HUES64 (cell line): ENCODE results near the gene ZBTB39.

Experiments
- H3K27ac ChIP-seq: 2 replicates; pipeline ENCODE4 v1.7.0; 2013; ENCODE audit warnings: low read depth, low read length, inconsistent platforms
- H3K27me3 ChIP-seq: 2 replicates; pipeline ENCODE4 v1.6.1; 2013; ENCODE audit warnings: mild to moderate bottlenecking, low read length; ENCODE audit not compliant: insufficient read depth
- H3K36me3 ChIP-seq: 2 replicates; pipeline ENCODE4 v1.6.1; 2013; ENCODE audit warnings: mild to moderate bottlenecking, low read length; ENCODE audit not compliant: insufficient read depth
- H3K4me1 ChIP-seq: 2 replicates; pipeline ENCODE4 v1.6.1; 2013; ENCODE audit warnings: mild to moderate bottlenecking, low read length, moderate library complexity; ENCODE audit not compliant: insufficient read depth
- H3K4me3 ChIP-seq: 2 replicates; pipeline ENCODE4 v1.5.1; 2013; ENCODE audit warnings: mild to moderate bottlenecking, low read length, moderate library complexity
- H3K9ac ChIP-seq: 2 replicates; pipeline ENCODE4 v1.6.1; 2013; ENCODE audit warnings: mild to moderate bottlenecking, low read depth, low read length
- H3K9me3 ChIP-seq: 2 replicates; pipeline ENCODE4 v1.6.1; 2013; ENCODE audit warnings: low read depth, low read length; ENCODE audit not compliant: insufficient read depth
- WGBS: fragments of 150-250, 120-280 bp; methylation state at CpG from one replicate; pipeline ENCODE4 v1.1.7; 2013; ENCODE audit warnings: missing lambda C conversion rate; 5-methylcytosine and 5-hydroxymethylcytosine counted together

The ZBTB39 gene

GRCh38 chr12:56998981-56999380, 7.4 kb downstream of the ZBTB39 start:
- WGBS, result 97% methylated on average over 4 of the region's 4 CpGs
- Histone ChIP-seq H3K9me3 (no peaks in the 10 kb centered on the region), H3K4me1 (no peaks in the 10 kb centered on the region), H3K36me3 (peaks cover 54% of the 10 kb centered on the region), H3K27ac (no peak overlapping the region), H3K9ac (no peak overlapping the region), H3K4me3 (no peak overlapping the region), H3K27me3 (no peaks in the 10 kb centered on the region)

DNA sequence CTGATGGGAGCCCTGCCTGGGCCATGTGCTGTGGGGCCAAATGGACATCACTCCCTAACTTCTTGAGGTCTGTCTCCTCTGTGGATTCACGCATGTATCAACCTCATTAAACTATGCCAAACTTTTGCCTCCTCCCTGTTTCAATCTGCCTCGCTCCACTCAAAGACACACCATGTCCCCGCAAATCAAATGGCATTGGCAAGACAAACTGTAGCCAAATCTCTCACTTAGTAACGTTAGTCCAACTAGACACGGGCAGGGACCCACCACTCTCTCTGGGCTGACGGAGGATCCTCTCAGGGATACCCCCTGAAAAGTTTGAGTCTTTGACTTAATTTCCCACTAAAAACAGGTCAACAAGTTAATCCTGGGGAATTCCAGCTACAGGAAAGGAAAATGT, 8.0 kb downstream of the ZBTB39 start:
- Histone ChIP-seq H3K27me3 (no peaks in the 10 kb centered on the region), H3K27ac (no peak overlapping the region), H3K4me1 (no peaks in the 10 kb centered on the region), H3K9ac (no peak overlapping the region), H3K9me3 (no peaks in the 10 kb centered on the region), H3K4me3 (no peak overlapping the region), H3K36me3 (peaks cover 47% of the 10 kb centered on the region)
- 96% methylated on average over 6 of the region's 6 CpGs for WGBS

DNA sequence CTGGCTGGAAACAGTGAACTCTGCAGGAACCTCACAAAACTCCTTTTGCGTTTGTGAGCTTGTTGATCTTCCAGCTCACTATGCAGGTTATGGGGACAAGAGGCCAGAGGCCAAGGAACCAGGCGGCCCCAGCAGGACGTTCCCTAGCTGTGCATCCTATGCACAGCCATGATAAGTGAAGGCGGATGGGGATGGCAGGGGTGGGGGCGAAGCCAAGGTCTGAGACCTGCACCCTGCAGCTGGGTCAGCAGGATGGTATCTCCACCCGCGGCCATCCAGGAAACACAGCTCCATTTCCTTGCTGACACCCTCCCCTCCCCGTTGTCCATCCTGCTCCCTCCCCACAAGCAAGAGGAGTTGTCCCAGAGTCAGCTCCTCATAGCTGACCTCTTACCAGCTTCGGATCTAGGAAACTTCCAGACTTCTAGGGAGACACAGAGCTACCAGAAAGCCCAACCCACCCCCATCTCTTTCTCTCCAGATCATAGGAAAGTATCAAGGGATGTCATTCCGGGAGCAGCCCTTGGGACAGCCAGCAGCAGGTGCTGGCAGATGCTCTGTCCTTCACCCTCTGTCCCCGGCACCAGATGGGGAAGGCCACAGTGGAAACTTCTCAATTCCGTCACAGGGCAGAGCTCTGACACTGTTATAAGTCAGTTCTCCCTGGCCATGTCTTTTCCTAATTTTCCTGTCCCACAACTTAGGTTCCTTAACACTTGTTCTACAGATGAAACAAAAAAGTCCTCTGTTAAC, 9.4 kb downstream of the ZBTB39 start:
- Histone ChIP-seq H3K4me1 (no peaks in the 10 kb centered on the region), H3K4me3 (no peak overlapping the region), H3K27ac (no peak overlapping the region), H3K9ac (no peak overlapping the region), H3K36me3 (peaks cover 34% of the 10 kb centered on the region), H3K27me3 (no peaks in the 10 kb centered on the region), H3K9me3 (no peaks in the 10 kb centered on the region)
- WGBS, result 90% methylated on average over 12 of the region's 12 CpGs

GRCh38 chr12:56995930-56996496, 10.3 kb downstream of the ZBTB39 start:
- WGBS, result 94% methylated on average over 11 of the region's 11 CpGs
- Histone ChIP-seq H3K27ac (no peak overlapping the region), H3K36me3 (peaks cover 25% of the 10 kb centered on the region)

DNA sequence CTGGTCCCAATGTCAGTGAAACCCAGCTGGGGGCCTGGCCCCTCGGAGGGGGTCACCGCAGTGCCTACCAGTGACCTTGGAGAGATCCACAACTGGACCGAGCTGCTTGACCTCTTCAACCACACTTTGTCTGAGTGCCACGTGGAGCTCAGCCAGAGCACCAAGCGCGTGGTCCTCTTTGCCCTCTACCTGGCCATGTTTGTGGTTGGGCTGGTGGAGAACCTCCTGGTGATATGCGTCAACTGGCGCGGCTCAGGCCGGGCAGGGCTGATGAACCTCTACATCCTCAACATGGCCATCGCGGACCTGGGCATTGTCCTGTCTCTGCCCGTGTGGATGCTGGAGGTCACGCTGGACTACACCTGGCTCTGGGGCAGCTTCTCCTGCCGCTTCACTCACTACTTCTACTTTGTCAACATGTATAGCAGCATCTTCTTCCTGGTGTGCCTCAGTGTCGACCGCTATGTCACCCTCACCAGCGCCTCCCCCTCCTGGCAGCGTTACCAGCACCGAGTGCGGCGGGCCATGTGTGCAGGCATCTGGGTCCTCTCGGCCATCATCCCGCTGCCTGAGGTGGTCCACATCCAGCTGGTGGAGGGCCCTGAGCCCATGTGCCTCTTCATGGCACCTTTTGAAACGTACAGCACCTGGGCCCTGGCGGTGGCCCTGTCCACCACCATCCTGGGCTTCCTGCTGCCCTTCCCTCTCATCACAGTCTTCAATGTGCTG, 11.0 kb downstream of the ZBTB39 start:
- Histone ChIP-seq H3K27me3 (no peaks in the 10 kb centered on the region), H3K4me1 (no peaks in the 10 kb centered on the region), H3K9me3 (no peaks in the 10 kb centered on the region), H3K27ac (no peak overlapping the region), H3K36me3 (peaks cover 18% of the 10 kb centered on the region), H3K9ac (no peak overlapping the region), H3K4me3 (no peak overlapping the region)
- WGBS, result 96% methylated on average over 26 of the region's 26 CpGs

More at GRCh38 chr12:56995930-56996496, 10.3 kb downstream of the ZBTB39 start:
- no peak overlapping the region for H3K4me3 ChIP-seq
- no peaks in the 10 kb centered on the region for H3K27me3 ChIP-seq
- H3K4me1 ChIP-seq, result no peaks in the 10 kb centered on the region
- no peaks in the 10 kb centered on the region for H3K9me3 ChIP-seq
- H3K9ac ChIP-seq, result no peak overlapping the region

- Histone ChIP-seq H3K9me3 (no peaks in the 10 kb centered on the region), H3K4me1 (no peaks in the 10 kb centered on the region), H3K4me3 (no peak overlapping the region), H3K27ac (no peak overlapping the region), H3K9ac (no peak overlapping the region), H3K27me3 (no peaks in the 10 kb centered on the region), H3K36me3 (peaks cover 8% of the 10 kb centered on the region)
- WGBS, result 68% methylated on average over 10 of the region's 10 CpGs
Observed at GRCh38 chr12:56994231-56994746, 12.1 kb downstream of the ZBTB39 start.

DNA sequence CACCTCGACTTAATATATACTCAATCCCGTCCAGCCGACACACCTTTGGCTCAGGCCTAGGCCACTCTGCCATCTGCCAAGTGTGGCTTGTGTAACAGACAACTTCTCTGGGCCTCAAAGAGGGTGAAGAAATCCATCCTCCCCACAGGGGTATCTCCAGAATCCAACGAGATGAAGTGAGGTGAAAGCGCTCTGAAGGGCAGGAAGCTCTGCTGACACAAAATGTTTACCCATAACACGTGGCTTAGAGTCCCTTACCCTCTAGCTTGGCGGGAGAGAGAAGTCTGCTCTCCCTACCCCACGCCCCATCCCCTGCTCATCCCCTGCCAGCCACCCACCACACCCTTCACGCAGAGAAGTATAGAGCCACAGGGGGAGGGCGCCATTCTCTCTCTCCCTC, 13.0 kb downstream of the ZBTB39 start:
- no peaks in the 10 kb centered on the region for H3K27me3 ChIP-seq
- no peak overlapping the region for H3K4me3 ChIP-seq
- WGBS, result 78% methylated on average over 10 of the region's 10 CpGs
- no peaks in the 10 kb centered on the region; the same call in 1 of the 2 replicates for H3K4me1 ChIP-seq
- no peaks in the 10 kb centered on the region; the same call in 1 of the 2 replicates for H3K36me3 ChIP-seq
- H3K9ac ChIP-seq, result no peak overlapping the region
- H3K27ac ChIP-seq, result no peak overlapping the region
- no peaks in the 10 kb centered on the region for H3K9me3 ChIP-seq

- H3K36me3 ChIP-seq, result no peaks in the 10 kb centered on the region; the same call in 1 of the 2 replicates
- 94% methylated on average over 8 of the region's 8 CpGs for WGBS
- H3K9ac ChIP-seq, result no peak overlapping the region
- no peak overlapping the region for H3K4me3 ChIP-seq
- H3K4me1 ChIP-seq, result peaks cover 7% of the 10 kb centered on the region; the same call in 1 of the 2 replicates
- no peak overlapping the region for H3K27ac ChIP-seq
- H3K9me3 ChIP-seq, result no peaks in the 10 kb centered on the region
- H3K27me3 ChIP-seq, result no peaks in the 10 kb centered on the region
Observed at GRCh38 chr12:56991319-56992246, 14.8 kb downstream of the ZBTB39 start.

GRCh38 chr12:56990648-56991318, 15.6 kb downstream of the ZBTB39 start:
- Histone ChIP-seq H3K9me3 (no peaks in the 10 kb centered on the region), H3K27ac (no peak overlapping the region), H3K36me3 (no peaks in the 10 kb centered on the region; the same call in 1 of the 2 replicates), H3K27me3 (no peaks in the 10 kb centered on the region), H3K4me3 (no peak overlapping the region), H3K4me1 (peaks cover 7% of the 10 kb centered on the region; the same call in 1 of the 2 replicates), H3K9ac (no peak overlapping the region)
- 86% methylated on average over 7 of the region's 7 CpGs for WGBS
